Activated naive CD4-positive, alpha-beta T cell treated with anti-CD3 and anti-CD28 coated beads, Interleukin-2, amount 50 U/mL, for 24 hours (primary cell): ENCODE measurements around the gene PCGF2.
A peak's percentile ranks its signal among the peaks of the same experiment; 100 is the strongest.

Experiments used
- H3K27ac Mint-ChIP-seq: one replicate; pipeline ENCODE4 v1.8.0; 2021; ENCODE audit warnings: mild to moderate bottlenecking, mixed read lengths
- H3K27me3 Mint-ChIP-seq: one replicate; pipeline ENCODE4 v1.8.0; 2021; ENCODE audit warnings: mixed read lengths
- H3K36me3 Mint-ChIP-seq: one replicate; pipeline ENCODE4 v1.8.0; 2021; ENCODE audit warnings: mixed read lengths
- H3K4me1 Mint-ChIP-seq: one replicate; pipeline ENCODE4 v1.8.0; 2021; ENCODE audit warnings: mixed read lengths
- H3K4me3 Mint-ChIP-seq: one replicate; pipeline ENCODE4 v1.8.0; 2021; ENCODE audit warnings: mild to moderate bottlenecking, mixed read lengths
- H3K9me3 Mint-ChIP-seq: one replicate; pipeline ENCODE4 v1.8.0; 2021; ENCODE audit warnings: mixed read lengths

PCGF2 gene

DNA sequence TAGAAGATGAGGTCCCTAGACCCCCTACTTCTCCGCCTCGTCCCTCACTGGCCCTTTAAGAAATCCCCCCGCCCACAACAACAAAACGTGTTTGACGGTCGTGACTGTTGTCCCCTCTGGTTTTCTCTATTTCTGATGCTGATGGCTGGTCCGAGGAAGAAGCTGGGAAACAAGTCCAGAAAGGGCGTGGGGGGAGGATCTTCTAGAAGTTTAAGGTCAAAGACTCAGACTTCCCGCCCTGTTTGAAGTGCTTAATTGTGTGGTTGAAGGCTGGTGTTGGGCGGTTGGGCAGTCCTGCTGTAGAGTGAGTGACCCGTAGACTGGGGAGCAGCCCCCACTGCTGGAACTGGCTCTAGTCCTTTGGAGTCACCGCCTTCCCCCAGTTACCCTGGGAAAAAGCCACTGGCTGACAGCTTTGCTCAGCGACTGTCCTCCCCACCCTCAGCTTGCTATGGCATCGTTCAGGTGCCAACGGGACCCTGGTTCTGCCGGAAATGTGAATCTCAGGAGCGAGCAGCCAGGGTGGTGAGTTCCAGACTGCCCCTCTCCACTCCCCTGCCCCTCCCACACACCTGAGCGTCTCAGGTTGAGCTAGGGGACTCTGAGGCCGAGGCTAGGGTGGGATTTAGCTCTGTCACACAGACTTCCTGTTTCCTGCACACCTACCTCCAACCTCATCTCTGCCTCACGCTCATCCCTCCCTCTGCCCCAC lies 41.5 kb downstream of the PCGF2 start:
- peak overlapping the region; percentile 97 for H3K4me3 Mint-ChIP-seq
- H3K4me1 Mint-ChIP-seq, result peaks cover 46% of the 10 kb centered on the region
- H3K36me3 Mint-ChIP-seq, result peaks cover 15% of the 10 kb centered on the region
- H3K27me3 Mint-ChIP-seq, result no peaks in the 10 kb centered on the region
- peak overlapping the region; percentile 92 for H3K27ac Mint-ChIP-seq
- H3K9me3 Mint-ChIP-seq, result no peaks in the 10 kb centered on the region

DNA sequence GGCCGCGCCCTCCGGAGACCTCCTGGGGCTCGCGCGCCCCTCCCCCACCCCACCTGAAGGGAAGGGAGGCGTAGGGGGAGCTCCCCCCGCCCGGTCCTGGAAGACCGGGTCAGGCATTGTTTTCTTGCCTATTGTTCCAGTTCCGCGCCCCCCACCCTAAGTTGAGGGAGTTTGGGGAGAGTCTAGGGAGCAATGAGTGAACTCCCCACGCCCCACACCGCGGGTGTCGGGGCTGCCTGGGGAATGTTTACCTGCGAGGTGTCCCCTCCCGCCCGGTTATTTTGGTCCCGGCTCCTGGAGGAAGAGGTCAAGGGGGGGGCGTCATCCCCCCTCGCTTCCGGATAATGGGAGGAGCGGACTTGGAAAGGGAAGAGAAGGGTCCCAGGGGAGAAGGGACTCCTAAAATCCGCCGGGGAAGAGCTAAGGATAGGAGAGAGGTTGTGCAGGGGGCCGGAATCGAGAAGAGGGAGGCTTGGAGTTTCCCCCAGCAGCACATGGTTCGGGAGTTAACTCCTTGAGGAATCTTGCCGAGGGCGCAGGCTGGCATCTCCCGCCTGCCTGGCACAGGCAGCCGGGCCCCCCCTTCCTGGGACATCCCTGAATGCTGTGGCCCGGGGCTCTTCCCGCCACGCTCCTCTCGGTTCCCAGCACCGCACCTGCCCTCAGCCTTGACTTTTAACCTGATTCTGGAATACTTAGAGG lies 42.2 kb downstream of the PCGF2 start:
- H3K9me3 Mint-ChIP-seq, result no peaks in the 10 kb centered on the region
- peaks cover 46% of the 10 kb centered on the region for H3K4me1 Mint-ChIP-seq
- peaks cover 15% of the 10 kb centered on the region for H3K36me3 Mint-ChIP-seq
- peak overlapping the region; percentile 97 for H3K4me3 Mint-ChIP-seq
- H3K27me3 Mint-ChIP-seq, result no peaks in the 10 kb centered on the region
- peak overlapping the region; percentile 92 for H3K27ac Mint-ChIP-seq

DNA sequence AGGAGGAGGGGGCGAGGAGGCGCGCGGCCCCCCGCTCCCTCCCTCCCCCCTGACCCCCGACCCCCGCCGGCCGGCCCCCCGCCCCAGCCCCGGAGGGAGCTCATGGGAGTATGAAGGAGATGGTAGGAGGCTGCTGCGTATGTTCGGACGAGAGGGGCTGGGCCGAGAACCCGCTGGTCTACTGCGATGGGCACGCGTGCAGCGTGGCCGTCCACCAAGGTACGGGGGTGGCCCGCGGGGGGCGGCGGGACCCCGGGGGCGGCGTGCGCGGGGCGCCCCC lies 42.7 kb downstream of the PCGF2 start:
- no peaks in the 10 kb centered on the region for H3K27me3 Mint-ChIP-seq
- peaks cover 14% of the 10 kb centered on the region for H3K36me3 Mint-ChIP-seq
- H3K9me3 Mint-ChIP-seq, result no peaks in the 10 kb centered on the region
- peaks cover 44% of the 10 kb centered on the region for H3K4me1 Mint-ChIP-seq
- no peak overlapping the region for H3K27ac Mint-ChIP-seq
- peak overlapping the region; percentile 97 for H3K4me3 Mint-ChIP-seq

DNA sequence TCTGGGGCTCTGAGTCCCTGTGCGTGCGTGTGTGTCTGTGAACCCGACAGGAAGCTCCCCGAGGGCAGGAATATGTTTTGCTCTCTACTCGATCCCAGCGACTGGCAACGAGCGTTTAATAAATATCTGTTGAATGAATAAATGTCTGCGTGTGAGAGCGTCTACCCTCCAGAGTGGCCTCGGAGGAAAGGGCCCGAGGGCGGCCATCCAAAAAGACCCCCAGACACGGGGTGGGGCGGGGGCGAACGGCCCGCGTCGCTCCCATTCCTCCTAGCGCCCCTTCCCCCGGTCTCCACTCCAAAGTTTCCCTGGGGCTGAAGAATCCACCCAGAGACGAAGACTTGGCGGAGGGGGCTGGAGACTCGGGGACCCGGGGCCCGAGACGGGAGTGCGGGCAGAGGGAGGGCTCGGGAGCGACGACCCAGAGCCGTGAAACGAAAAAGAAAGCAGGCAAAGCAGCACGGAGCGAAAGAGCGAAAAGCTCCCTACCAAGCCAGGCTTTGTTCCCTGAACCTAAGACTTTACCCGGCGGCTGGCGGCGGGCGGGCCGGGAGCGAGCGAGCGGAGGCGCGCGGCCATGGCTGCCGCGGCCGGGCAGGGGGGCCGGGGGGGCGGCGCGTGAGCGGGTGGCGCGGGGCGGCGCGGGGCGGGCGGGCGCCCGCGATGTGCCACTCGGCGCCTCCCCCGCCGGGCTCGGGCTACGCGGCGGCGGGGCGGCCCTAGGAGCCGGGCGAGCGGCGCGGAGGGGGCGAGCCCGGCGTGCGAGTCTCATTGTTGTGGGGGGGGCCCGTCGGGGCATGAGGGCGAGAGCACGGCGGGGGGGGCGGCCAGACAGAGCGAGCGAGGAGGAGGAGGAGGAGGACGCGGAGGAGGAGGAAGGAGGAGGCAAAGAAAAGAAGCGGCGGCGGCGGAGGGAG lies 43.3 kb downstream of the PCGF2 start, which contains the start of gene MLLT6:
Gene MLLT6 (plus strand): TSS at position 668 of the 917 bp plus-strand sequence. CDS start 360 bp downstream, outside the sequence.
- peaks cover 44% of the 10 kb centered on the region for H3K4me1 Mint-ChIP-seq
- no peaks in the 10 kb centered on the region for H3K27me3 Mint-ChIP-seq
- peak within 1 kb of the TSS; percentile 97 for H3K4me3 Mint-ChIP-seq
- H3K36me3 Mint-ChIP-seq, result peaks cover 14% of the 10 kb centered on the region
- no peaks in the 10 kb centered on the region for H3K9me3 Mint-ChIP-seq
- H3K27ac Mint-ChIP-seq, result peak within 1 kb of the TSS; percentile 100

DNA sequence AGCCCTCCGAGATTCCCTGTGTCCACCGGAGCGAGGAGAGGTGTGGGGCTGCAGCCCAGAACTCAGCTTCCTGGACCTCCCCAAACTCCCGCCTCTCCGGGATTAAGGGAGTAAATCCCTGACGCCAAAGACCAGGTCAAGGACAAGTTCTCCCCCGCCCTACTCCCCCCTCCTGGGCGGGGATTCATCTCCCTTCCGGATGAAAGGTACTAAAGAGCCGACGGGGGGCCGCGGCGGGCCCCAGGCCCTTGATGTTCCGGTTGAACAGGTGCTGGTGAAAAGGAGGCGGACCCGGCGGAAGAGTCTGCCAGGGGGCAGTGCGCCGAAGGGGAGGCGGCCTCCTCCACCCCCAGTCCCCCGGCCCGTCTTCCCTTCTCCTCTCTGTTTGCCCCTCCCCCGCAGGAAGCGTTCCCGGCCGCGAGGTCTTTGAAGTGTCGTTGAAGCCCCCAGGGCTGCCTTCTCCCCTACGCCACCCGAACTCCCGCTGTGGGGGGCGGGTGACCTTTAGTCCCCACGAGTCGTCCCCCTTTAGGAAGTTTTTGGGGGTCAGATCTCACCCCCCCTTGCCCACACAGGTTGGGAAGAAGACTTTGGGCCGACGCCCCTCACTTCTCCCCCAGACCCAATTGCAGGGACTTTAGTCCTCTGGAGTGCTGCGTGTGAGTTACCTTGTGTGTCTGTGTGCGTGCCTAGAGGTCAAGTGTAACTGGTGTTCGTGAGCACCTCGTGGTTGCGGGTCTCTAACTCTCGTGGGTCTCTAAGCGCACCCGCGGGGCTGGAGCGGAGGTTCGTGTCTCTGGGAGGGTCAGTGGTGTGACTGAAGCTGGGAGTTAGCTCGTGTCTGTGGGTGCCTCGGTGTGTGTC lies 44.2 kb downstream of the PCGF2 start:
- Mint-ChIP-seq H3K36me3 (peaks cover 11% of the 10 kb centered on the region), H3K4me1 (peaks cover 42% of the 10 kb centered on the region), H3K9me3 (no peaks in the 10 kb centered on the region), H3K4me3 (peak overlapping the region; percentile 97), H3K27me3 (no peaks in the 10 kb centered on the region), H3K27ac (peak overlapping the region; percentile 100)

DNA sequence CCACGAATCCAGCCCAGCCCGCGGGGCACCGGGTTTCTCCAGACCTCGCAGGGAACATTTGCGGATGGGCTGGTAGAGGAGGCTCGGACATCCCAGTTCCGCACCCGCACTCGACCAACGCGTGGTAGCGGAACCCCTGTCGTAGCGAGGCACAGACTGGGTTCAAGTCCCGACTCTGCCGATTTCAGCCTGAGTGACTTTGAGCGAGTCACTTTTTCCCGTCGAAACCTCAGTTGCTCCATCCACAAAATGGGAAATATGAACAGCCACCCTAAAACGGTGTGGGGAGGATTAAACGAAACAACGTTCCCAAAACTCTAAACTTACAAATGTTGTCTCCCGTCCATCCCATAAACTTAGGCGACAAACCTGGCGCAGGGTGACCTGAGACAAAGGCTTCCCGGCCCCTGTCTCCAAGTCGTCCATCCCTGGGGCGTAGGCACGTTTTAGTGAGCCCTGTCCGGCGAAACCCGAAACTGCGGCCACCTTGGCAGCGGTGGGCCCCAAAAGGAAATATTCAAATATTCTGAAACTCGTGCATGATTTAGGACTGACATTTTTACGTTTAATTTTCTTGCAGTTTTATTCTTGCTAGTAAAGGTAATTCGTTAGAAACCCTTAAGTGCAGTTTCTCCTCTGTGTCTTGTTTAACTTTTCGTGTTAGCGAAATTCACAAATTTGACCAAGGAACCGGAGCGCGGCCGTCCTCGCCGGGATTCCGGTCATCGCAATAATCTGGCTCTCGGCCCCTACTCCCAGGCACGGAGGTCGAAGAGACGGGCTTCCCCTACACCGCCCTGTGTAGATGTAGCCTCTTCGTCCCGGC lies 45.0 kb downstream of the PCGF2 start:
- Mint-ChIP-seq H3K9me3 (no peaks in the 10 kb centered on the region), H3K27ac (peak overlapping the region; percentile 100), H3K36me3 (peaks cover 9% of the 10 kb centered on the region), H3K4me3 (peak overlapping the region; percentile 97), H3K4me1 (peaks cover 40% of the 10 kb centered on the region), H3K27me3 (no peaks in the 10 kb centered on the region)

DNA sequence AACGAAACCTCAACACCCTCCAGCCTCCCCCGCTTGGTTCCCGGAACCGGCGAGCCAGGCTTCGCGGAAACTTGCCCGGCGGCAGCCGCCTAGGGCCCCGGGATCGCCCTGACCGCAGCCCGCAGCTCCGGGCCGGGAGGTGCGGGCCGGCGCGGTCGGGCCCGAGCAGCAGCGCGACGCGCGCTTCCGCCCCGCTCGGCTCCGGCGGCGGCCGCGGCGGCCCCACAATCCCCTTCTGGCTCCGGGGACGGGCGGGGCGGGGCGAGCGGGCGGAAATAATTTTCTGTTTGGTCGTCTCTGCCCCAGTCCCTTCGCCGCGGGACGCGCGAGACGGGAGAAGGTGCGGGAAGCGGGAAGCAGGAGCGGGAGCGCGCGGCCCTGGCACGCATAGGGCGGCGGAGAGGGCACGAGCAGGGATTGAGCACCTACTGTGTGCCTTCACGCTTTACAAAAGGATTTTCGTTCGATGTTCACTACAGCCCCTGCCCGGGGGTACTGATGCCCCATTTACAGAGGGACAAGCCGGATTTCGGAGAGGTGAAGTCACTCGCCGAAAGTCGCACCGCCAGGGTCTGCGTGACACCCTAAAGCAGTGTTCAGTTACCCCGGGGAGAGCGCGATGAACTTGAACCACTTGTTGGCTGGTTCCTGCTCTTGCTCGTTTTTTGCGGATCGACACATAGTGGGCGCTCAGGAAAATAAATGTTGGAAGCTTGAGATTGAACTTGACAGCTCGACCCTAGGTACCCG lies 45.8 kb downstream of the PCGF2 start:
- peaks cover 39% of the 10 kb centered on the region for H3K4me1 Mint-ChIP-seq
- peak overlapping the region; percentile 97 for H3K4me3 Mint-ChIP-seq
- H3K9me3 Mint-ChIP-seq, result no peaks in the 10 kb centered on the region
- peak overlapping the region; percentile 100 for H3K27ac Mint-ChIP-seq
- peaks cover 6% of the 10 kb centered on the region for H3K36me3 Mint-ChIP-seq
- no peaks in the 10 kb centered on the region for H3K27me3 Mint-ChIP-seq

DNA sequence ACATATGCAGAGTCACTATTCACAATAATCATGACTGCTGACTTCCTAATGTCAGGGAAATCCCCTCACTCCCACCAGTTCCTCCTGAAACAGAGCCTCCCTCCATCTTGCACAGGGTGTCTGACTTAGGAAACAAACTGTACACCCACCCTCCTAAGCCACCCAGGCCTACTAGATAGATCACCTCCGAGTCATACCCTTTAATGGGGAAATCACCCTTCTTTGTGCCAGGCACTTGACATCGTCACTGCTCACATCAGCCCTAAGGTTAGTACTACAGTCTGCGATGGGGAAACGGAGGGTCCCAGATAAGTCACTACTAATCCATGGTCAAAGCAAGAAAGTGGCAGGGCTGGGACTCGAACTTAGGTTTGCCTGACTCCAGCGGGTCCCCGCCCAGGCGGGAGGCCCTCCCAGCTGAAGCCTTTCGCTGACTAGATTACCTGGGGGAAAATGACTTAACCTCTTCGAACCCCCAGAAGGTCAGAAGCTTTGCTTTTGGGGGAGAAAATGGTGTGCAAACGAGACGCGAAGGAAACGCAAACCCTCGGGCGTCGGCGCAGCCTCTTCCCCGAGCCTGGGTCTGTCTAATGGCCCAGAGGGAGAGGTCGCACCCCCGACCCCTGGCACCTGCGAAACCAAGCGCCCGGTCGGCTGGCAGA lies 46.5 kb downstream of the PCGF2 start:
- H3K9me3 Mint-ChIP-seq, result no peaks in the 10 kb centered on the region

DNA sequence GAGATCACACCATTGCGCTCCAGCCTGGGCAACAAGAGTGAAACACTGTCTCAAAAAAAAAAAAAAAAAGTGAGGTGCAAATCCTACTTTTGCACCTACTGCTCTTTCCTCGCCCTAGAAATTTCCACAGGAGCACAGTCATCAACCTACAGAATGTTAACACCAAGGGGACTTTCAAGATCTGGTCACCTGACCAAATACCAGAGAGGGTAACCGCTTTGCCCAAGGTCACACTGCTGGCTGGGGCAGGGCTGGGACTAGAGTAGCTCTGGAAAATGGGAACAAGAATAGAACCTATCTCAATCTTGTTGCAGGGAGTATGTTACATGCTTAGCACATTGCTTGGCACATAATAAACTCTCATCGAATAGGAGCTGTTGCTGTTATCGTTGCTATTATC lies 49.4 kb downstream of the PCGF2 start:
- peaks cover 3% of the 10 kb centered on the region for H3K36me3 Mint-ChIP-seq
- peak overlapping the region; percentile 62 for H3K27ac Mint-ChIP-seq
- H3K9me3 Mint-ChIP-seq, result no peaks in the 10 kb centered on the region
- peaks cover 51% of the 10 kb centered on the region for H3K4me1 Mint-ChIP-seq
- H3K27me3 Mint-ChIP-seq, result no peaks in the 10 kb centered on the region
- H3K4me3 Mint-ChIP-seq, result no peak overlapping the region

More for the DNA sequence above, 46.5 kb downstream of the PCGF2 start:
- H3K4me1 Mint-ChIP-seq, result peaks cover 42% of the 10 kb centered on the region
- H3K27ac Mint-ChIP-seq, result peak overlapping the region; percentile 98
- H3K4me3 Mint-ChIP-seq, result peak overlapping the region; percentile 88
- H3K36me3 Mint-ChIP-seq, result peaks cover 3% of the 10 kb centered on the region
- no peaks in the 10 kb centered on the region for H3K27me3 Mint-ChIP-seq

DNA sequence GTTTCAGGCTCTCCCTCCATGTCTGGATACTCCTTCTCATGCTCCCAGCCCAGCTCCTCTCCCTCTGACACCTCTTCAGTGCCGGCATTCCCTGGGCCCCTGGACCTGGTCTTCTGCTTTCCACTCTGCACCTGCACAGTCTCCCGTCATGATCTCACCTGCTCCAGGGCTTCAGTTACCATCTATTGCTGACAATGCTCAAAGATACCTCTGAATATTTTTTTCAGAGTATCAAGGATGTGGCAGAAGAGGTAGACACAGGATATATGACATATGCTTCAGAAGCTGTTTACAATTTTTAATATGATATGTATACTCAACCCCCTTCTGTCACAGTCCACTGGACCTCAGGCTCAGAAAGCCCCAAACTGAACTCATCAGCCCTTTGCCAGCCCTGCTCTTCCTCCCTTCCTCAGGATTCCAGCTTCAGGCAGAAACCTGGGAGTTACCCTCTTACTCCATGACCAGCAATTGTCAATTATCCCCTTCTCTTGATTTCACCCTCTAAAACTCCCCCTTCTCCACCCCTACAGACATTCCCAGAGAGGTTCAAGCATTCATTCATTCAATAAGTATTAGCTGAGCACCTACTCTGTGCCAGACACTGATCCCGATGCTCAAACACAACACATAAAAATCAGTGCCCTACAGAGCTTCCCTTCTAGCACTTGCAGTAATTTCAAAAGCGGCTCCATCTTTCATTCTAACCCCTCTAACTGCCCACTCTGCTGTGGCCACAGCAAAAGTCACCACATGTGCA lies 50.9 kb downstream of the PCGF2 start:
- Mint-ChIP-seq H3K9me3 (no peaks in the 10 kb centered on the region), H3K27me3 (no peaks in the 10 kb centered on the region), H3K36me3 (peaks cover 3% of the 10 kb centered on the region), H3K4me3 (no peak overlapping the region), H3K4me1 (peaks cover 51% of the 10 kb centered on the region), H3K27ac (peak overlapping the region; percentile 83)

DNA sequence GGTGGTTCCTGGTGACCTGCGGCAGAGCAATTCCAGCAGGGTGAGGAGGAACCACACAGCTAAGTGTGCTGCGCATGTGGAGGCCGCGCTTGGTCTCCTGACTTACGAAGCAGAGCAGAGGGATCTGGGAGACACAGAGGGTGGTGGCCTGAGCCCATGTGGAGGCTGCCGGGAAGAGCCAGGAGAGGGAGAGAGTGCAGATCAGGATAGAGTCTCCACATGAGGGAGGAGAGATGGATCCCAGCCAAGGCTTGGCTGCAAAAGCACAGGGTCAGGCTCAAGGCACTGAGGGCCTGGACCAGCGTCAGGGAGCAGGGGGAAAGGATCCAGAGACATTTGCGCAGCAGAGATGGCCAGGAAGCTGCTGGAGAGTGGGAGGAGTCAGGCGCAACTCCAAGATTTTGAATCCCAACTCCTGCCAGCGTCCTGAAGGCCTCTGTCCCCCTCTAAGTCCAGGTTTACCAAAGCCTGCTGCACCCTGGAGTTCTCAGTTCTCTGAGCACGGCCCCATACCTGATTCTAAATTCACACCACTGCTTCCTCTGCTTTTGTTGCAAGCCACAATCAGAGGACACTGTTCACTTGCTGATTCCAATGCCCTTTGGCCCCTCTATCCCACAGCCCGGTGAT lies 54.3 kb downstream of the PCGF2 start:
- Mint-ChIP-seq H3K36me3 (no peaks in the 10 kb centered on the region), H3K27me3 (no peaks in the 10 kb centered on the region), H3K4me3 (no peak overlapping the region), H3K9me3 (no peaks in the 10 kb centered on the region), H3K4me1 (peaks cover 25% of the 10 kb centered on the region), H3K27ac (peak overlapping the region; percentile 12)

DNA sequence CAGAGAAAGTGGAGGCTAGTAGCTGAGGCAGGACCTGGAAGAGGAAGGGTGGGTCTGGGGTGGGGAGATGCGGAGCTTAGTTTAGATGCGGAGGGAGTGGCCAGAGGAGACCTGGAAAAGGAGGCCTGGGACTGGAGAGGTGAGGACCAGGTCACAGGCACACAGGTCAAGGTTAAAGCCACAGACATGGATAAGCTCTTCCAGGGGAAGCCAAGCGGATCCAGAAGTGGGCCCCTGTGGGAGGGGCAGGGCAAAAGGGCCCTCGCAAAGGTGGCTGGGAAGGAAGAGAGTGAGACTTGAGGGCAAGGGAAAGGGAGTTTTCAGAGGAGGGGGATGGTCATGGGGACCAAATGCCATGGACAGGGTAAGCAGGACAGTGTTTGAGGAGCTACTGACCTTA lies 57.0 kb downstream of the PCGF2 start:
- Mint-ChIP-seq H3K27me3 (no peaks in the 10 kb centered on the region), H3K27ac (peak overlapping the region; percentile 23), H3K4me1 (peaks cover 6% of the 10 kb centered on the region)

More for the DNA sequence above, 57.0 kb downstream of the PCGF2 start:
- no peaks in the 10 kb centered on the region for H3K36me3 Mint-ChIP-seq
- no peak overlapping the region for H3K4me3 Mint-ChIP-seq
- no peaks in the 10 kb centered on the region for H3K9me3 Mint-ChIP-seq
